Erythroblast (primary cell): ENCODE data around the gene GRAMD4.

Experiments used
- DNase-seq, 2 experiments: peaks; one replicate each; lab custom pipeline; 2025; lab: John Stamatoyannopoulos, UW
- GATA1 ChIP-seq: IDR thresholded peaks from 2 replicates; pipeline ENCODE4 v1.6.1; 2011; ENCODE audit warnings: low read depth, mild to moderate bottlenecking, control low read depth, low read length, moderate library complexity
- POLR2A ChIP-seq: IDR thresholded peaks from 2 replicates; pipeline ENCODE4 v1.6.1; 2011; ENCODE audit warnings: mild to moderate bottlenecking, low read length

The GRAMD4 gene

DNA sequence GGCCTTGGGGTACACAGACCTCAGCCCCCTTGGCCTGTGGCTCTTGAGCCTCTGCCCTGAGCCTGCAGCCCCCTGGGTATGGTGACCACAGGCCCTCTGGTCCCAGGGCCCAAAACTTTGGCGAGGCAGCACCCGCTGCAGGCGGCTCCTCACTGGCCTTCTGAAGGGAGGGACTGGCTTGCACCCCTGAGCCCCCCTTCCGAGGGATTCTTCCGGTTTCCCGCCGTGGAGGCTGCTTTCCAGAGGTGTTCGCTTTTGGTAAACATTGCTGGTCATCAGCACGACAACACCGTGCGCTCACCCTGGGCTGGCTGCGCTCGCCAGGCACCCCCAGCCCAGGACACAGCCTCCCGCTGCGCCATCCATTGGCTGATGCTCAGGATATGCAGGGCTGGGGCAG is 42.0 kb downstream of the GRAMD4 start:
- no peak for DNase-seq
- TF ChIP-seq GATA1: no peak
- TF ChIP-seq POLR2A: no peak

DNA sequence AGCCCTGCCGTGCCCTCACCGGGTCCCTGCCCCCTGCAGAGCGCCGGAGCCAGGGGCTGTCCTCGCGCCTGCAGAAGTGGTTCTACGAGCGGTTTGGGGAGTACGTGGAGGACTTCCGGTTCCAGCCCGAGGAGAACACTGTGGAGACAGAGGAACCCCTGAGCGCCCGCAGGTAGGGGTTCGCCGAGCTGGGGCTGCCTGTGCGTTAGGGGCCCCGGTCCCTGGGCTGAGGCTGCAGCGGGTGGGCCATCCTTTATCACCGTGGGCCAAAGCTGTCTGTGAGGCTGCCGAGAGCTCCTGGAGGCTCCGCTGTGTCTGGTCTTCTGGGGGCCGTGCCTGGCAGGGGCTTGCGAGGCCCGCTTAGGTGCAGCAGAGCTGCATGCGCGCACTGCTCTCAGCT is 42.8 kb downstream of the GRAMD4 start:
- DNase-seq: no peak
- TF ChIP-seq POLR2A: no peak
- no peak for TF ChIP-seq GATA1

DNA sequence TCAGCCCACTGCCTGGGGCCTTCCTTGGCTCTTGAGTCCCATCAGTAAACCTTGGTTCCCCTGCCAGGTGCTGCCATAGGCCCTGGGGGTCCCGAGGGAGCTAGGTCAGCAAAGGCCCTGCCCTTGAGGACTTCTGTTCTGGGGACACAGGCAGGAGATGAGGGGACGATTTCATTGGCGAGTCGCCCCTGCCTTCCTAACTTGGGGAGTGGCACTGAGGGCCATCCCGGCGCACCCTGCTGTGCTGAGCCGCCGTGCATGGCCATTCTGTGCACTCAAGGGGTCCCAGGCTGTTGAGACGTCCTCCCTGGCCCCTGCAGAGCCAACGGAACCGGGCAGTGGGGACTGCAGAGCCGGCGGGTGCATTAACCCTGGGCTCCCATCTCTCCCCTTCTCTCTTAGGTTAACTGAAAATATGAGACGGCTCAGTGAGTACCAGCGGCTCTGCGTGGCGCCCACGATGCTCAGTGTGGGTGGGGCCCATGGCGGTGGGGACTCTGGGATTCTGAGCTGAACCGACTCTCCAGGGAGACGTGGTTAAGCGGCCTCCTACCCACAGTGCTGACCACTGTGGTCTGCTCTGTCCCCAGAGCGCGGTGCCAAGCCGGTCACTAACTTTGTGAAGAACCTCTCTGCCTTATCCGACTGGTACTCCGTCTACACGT is 43.4 kb downstream of the GRAMD4 start:
- DNase-seq: no peak
- TF ChIP-seq POLR2A: no peak
- no peak for TF ChIP-seq GATA1

DNA sequence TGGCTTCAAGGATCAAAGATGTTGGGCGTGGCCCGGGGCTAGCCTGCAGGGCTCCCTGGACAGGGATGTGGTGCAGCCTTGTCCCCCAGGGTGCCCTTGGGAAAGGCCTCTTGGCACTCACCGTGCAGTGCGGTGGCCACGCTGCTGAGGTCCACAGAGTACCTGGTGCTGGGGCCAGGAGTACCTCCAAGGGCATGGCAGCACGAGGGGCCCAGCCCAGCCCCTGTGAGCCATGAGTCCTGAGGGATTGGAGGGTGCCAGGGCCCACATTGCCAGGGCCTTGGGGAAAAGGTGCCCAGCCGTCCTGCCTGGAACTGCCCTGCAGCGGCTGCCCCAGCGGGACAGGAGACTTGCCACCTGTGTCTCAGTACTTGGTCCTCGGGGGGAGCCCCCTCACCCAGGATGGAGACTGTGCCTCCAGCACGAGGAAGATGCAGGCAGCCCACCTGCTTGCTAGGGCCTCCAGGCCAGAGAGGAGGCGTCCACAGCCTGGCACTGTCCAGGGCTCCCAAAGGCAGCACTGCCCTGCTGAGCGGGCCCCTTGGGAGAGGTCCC is 44.2 kb downstream of the GRAMD4 start:
- TF ChIP-seq GATA1: no peak
- TF ChIP-seq POLR2A: no peak
- no peak for DNase-seq

DNA sequence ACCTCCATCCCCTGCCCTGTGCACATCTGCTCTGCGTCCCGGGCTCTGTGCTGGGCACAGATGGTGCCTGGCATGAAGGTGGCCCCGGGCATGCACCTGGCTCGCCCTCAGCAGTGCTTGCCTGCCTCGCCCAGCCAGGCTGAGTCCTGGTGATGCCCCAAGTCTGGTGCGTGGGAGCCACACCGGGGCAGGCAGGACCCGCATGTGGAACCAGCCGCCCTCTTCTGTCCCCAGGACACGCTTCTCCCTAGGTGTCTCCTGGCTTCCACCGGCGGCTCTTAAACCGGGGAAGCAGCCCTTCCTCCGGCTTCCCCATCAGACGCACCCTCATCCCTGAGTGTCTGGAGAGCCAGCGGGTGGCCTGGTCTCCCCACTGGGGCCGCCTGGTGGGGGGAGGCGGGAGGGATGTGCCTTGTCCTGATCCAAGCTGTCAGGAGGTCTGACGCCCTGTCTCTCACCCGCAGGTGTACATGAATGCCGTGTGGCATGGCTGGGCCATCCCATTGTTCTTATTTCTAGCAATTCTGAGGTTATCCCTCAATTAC is 45.0 kb downstream of the GRAMD4 start:
- TF ChIP-seq GATA1: no peak
- no peak for TF ChIP-seq POLR2A
- no peak for DNase-seq

DNA sequence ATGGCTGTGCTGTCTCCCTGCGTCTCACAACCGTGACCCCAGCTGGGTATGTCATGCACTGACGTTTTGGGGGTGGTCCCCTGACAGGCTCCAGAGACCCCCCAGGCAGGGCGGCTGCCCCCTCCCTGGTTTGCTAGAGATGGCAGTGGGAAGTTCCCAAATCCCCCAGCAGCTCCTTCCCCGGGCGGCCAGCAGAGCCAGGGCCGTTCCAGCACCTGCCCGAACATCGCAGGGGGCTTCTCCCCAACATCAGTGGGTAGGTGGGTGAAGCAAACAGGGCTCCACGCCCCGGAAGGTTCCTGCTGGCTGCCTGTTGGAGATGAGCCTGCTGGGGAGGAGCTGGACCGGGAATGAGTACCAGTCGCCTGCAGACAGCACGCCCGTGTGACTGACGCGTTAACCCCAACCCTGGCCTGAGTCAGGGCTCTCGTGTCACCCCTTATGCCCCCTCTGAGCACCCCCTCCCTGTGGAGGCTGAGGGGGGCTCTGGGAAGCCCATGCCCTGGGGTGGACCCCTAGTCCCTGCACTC is 45.6 kb downstream of the GRAMD4 start:
- TF ChIP-seq POLR2A (no peak), GATA1 (no peak)
- DNase-seq: no peak

DNA sequence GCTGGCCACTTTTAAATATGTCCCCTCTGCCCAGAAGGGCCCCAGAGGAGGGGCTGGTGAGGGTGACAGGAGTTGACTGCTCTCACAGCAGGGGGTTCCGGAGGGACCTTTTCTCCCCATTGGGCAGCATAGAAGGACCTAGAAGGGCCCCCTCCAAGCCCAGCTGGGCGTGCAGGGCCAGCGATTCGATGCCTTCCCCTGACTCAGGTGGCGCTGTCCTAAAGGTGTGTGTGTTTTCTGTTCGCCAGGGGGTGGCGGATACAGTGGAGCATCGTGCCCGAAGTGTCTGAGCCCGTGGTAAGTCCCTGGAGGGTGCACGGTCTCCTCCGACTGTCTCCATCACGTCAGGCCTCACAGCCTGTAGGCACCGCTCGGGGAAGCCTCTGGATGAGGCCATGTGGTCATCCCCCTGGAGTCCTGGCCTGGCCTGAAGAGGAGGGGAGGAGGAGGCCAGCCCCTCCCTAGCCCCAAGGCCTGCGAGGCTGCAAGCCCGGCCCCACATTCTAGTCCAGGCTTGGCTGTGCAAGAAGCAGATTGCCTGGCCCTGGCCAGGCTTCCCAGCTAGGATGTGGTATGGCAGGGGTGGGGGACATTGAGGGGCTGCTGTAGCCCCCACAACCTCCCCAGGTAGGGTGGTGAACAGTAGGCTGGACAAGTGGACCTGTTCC is 46.5 kb downstream of the GRAMD4 start:
- no peak for TF ChIP-seq POLR2A
- TF ChIP-seq GATA1: no peak
- no peak for DNase-seq

DNA sequence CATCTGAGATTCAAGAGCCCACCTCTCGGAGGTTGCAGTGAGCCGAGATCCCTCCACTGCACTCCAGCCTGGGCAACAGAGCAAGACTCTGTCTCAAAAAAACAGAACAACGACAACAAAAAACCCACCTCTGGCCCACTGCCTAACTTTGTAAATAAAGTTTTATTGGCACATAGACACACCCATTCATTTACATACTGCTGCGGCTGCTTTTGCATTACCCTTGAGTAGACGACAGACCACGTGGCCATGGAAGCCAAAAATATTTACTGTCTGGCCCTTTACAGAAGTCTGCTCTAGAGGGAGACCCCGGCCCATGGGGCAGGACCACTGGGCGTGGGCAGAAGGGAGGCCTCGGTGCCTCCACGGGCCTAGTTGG is 47.0 kb downstream of the GRAMD4 start:
- TF ChIP-seq GATA1 (no peak), POLR2A (no peak)
- DNase-seq: no peak

DNA sequence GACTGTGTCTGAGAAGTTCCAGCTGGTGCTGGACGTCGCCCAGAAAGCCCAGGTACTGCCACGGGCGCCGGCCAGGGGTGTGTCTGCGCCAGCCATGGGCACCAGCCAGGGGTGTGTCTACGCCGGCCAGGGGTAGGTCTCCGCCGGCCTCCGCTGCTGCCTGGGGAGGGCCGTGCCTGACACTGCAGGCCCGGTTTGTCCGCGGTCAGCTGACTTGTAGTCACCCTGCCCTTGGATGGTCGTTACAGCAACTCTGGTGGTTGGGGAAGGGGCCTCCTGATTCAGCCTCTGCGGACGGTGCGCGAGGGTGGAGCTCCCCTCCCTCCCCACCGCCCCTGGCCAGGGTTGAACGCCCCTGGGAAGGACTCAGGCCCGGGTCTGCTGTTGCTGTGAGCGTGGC is 47.9 kb downstream of the GRAMD4 start:
- DNase-seq: no peak

DNA sequence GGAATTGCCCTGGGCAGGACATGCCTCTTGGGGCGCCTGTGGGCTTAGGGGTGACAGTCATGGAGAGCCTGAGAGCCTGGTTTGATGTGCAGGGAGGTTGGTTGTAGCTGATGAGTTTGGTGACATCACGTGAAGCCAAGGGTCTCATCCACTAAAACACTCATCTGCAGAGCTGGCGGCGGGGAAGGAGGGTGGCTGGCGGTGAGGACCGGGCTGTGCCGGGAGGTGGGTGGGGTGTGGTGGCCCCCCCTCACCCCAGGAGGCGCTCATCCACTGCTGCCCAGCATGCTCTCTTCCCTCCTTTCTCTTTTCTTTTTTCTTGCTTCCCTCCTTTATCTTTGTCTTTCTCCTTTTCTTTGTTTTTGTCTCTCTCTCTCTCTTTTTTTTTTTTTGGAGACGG is 49.0 kb downstream of the GRAMD4 start:
- TF ChIP-seq GATA1: no peak
- no peak for TF ChIP-seq POLR2A
- DNase-seq: no peak

More for the DNA sequence above, 47.9 kb downstream of the GRAMD4 start:
- TF ChIP-seq GATA1: no peak

DNA sequence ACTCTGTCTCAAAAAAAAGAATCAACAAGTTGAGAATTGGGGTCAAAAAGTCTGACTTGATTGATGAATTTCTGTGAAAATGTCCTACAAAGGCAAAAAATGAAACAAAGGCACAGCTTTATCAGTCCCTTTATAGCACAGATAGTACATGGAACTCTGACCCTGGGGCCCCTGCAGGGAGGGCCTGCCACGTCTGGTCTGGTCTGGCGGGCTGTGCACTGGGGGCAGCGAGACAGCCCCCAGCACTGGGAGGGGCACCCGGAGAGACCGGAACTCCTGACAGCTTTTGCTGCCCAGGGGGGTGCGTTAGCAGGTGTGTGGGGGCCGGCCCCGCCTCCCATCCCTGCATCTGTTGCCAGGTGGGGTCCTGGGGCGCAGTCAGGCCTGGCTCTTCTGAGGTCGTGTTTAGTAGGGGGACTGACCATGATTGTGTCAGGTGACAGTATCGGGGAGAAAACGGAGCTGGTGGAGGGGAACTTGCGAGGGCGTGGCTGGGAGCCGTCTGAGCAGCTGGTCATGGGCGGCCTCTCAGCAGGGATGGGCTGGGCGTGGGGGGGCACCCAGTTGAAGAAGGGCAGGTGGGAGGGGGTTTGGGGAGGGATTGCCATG is 51.7 kb downstream of the GRAMD4 start:
- no peak for DNase-seq
- TF ChIP-seq GATA1 (no peak), POLR2A (no peak)

DNA sequence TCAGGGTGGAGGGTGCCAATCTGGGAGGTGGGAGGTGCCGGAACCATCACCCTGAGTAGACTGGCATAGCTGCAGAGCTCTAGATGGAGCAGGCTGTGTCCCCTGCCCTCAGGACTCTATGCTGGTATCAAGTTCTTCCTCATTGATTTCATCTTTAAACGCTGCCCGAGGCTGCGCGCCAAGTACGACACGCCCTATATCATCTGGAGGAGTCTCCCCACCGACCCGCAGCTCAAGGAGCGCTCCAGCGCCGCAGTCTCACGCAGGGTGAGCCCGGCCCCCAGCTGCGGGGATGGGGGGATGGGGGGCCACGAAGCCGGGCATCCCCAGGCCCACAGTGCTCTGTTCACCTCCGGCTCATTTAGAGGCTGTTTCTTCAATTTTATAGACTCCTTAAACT is 52.5 kb downstream of the GRAMD4 start:
- TF ChIP-seq GATA1 (no peak), POLR2A (no peak)
- DNase-seq: peak; percentile 12 to 59

DNA sequence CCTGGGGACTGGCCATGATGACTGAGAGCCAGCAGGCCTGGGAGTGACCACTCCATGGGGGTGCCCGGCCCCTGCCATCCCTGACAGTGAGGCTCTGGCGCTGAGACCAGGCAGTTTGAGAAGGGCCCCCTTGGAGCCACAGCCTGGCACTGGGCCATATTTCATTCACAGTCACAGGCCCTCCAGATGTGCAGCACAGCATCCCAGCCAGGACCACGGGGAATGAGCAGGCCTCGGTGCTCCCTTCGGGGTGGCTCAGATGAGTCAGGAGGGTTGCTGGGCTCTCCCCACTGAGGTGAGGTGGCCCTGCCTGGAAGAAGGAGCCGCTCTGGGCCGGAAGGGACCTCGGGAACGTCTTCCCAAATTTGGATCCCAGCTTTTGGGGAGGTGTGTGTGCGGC is 53.0 kb downstream of the GRAMD4 start:
- no peak for DNase-seq
- TF ChIP-seq GATA1: no peak
- no peak for TF ChIP-seq POLR2A

DNA sequence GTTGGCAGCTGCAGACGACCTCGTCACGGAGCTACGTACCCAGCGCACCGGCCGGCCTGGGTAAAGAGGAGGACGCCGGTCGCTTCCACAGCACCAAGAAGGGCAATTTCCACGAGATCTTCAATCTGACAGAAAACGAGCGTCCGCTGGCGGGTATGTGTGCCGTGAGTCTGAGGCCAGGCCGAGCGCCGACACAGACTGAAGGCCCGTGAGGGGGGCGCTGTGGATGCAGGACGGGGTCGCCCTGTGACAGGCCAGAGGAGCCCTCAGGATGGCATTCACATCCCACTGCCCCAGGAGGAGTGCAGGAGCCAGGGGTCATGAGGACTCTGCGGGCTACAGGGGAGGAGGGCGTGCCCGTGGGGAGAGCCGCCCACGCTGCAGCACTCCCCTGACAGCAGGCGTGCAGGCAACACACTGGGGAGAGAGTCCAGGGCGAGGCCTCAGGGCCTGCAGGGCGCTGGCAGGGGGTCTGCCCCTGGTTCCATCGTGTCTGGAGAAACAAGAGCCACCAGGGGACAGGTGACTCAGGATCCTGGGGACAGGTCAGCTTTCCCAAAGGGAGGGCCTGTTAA is 53.6 kb downstream of the GRAMD4 start:
- DNase-seq: no peak

More for the DNA sequence above, 53.6 kb downstream of the GRAMD4 start:
- TF ChIP-seq GATA1 (no peak), POLR2A (no peak)
